ENCODE measurements around the gene ACAD11. TPM values are rescaled to one million over a fixed set of nuclear protein-coding genes. Genes with fewer than 3 reads are reported as not detected.
A peak's percentile ranks its signal among the peaks of the same experiment; 100 is the strongest.

Gene ACAD11, protein sequence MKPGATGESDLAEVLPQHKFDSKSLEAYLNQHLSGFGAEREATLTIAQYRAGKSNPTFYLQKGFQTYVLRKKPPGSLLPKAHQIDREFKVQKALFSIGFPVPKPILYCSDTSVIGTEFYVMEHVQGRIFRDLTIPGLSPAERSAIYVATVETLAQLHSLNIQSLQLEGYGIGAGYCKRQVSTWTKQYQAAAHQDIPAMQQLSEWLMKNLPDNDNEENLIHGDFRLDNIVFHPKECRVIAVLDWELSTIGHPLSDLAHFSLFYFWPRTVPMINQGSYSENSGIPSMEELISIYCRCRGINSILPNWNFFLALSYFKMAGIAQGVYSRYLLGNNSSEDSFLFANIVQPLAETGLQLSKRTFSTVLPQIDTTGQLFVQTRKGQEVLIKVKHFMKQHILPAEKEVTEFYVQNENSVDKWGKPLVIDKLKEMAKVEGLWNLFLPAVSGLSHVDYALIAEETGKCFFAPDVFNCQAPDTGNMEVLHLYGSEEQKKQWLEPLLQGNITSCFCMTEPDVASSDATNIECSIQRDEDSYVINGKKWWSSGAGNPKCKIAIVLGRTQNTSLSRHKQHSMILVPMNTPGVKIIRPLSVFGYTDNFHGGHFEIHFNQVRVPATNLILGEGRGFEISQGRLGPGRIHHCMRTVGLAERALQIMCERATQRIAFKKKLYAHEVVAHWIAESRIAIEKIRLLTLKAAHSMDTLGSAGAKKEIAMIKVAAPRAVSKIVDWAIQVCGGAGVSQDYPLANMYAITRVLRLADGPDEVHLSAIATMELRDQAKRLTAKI
- 1 to 10 TPM; 5.2 to 9.2 TPM for total RNA-seq
- long read RNA-seq, full-length matches to known transcripts: 4 of 5 reads
- long read RNA-seq, partial matches to known transcripts: 0 of 5 reads
- long read RNA-seq, other reads (novel, unspliced or antisense): 1 of 5 reads

DNA sequence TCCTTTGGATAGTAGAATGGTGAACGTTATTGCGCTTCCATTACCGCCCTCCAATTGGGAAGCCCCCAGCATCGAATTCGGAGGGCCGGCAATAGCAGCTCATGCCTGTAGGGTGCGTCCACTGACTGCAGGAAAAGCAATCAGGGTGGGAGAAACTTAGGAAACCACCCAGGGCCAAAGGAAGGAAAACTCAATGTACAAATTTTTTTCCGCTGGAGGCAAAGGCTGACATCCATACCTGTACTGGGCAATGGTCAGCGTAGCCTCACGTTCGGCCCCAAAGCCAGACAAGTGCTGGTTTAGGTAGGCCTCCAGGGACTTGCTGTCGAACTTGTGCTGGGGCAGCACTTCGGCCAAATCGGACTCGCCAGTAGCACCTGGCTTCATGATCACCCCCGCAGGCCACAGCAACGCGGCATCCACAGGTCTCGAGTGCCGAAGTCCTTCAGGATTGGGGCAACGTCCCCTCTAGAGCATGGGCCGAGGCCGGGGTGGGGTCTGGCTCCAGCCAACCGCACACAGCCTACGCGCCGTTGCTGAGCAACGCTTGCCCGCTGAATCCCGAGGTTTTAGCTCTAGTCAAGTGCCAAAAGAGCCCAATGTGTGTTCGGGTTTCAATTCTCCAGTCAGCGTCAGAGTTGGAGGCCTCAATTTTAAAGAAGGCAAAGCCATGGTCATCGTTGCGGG is at the start of gene ACAD11:
Gene ACAD11, minus strand, starts transcription at position 445 of the 687 bp plus-strand sequence. Its CDS starts 58 bp downstream, at position 387.
- intact Hi-C loops (cut with DNase I, micrococcal nuclease): no loop called here
- ATAC-seq (peak; percentile 77), DNase-seq (peak; percentile 79 to 85)

DNA sequence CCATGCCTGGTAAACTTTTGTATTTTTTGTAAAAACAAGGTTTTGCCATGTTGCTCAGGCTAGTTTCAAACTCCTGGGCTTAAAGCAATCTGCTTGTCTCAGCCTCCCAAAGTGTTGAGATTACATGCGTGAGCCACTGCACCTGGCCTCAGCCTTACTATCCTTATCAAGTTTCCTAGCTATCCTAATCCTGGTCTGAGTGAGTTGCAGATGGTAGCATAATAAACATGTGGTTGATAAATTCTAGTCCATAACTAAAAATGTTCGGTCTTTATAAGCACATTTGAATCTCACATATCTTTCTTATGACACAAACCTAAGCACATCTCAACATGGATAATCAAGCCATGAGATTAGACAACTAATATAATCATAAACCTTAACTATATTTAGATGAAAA is 44.1 kb upstream of the ACAD11 start:
- no peak for ATAC-seq

DNA sequence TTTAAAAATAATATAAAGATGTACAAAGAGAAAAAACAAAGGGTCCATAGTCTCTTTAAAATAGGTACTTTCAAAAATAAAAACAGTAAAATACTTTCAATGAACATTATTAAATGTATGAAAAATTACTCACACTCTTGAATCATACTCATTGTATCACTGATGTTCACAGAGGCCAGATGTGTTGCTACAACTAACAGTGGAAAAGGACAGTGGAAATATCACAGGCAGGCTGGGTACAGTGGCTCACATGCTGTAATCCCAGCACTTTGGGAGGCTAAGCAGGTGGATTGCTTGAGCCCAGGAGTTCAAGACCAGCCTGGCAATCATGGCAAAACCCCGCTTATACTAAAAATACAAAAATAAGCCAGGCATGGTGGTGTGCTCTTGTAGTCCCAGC is 35.8 kb upstream of the ACAD11 start:
- intact Hi-C loops (cut with DNase I, micrococcal nuclease): no loop called here
- ATAC-seq (peak; percentile 52), DNase-seq (no peak)

More for the DNA sequence above, 44.1 kb upstream of the ACAD11 start:
- intact Hi-C loops (cut with DNase I, micrococcal nuclease): no loop called here
- no peak for DNase-seq

DNA sequence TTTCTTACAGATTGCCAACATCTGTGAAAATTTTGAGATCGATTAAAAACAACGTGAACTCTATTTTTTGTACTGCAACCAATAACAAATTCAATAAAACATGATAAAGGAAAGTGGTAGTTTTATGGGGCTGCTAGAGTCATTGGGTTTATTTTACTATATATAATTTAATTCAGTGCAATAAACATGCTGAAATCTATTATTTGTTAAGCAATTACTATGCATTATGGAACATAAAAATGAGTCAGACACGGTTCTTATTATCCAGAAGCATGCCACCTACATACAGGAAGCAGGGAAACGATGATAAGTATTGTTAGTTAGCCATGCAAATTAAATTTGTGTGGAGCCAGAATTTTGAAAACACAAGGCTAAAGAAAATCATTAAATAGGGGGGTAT is 35.4 kb upstream of the ACAD11 start:
- intact Hi-C loops (cut with DNase I, micrococcal nuclease): no loop called here
- no peak for DNase-seq
- peak; percentile 95 for ATAC-seq

DNA sequence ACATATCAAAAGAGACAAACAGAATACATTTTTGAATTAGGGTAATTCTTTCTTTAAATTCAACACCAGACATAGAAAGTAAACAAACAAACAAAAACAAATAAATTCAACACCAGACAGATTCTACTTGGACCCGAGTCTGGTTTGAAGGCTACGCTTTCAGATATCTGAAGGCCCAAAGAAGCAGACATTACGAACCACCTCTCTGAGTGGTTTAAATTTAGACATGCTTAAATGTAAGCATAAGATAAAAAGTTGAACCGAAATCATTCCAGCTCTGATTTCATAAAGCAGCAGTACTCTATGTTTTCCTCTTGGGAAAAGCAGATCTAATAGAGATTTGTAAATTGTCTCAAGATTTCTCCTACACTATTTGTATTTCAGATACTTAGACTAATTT is 30.4 kb upstream of the ACAD11 start:
- no peak for ATAC-seq
- DNase-seq: no peak
- intact Hi-C loops (cut with DNase I, micrococcal nuclease): no loop called here

DNA sequence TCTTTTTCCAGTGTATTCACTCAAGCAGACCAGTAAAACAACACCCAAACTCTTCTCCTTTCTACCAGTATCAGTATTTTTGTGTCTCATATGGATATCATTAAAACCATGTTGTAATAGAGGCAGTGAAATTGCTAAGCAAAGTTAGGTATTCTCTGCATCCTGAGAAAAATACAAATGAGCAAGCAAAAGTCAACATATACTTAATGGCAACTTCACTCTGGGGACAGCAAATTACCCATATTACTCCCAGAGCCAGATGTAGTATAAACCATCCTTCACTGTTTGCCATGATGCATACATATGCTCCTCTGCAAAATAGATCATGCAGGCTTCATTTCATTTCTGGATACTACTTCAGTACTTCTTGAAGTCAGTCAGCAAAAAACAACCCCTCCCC is 22.6 kb upstream of the ACAD11 start:
- DNase-seq: no peak

DNA sequence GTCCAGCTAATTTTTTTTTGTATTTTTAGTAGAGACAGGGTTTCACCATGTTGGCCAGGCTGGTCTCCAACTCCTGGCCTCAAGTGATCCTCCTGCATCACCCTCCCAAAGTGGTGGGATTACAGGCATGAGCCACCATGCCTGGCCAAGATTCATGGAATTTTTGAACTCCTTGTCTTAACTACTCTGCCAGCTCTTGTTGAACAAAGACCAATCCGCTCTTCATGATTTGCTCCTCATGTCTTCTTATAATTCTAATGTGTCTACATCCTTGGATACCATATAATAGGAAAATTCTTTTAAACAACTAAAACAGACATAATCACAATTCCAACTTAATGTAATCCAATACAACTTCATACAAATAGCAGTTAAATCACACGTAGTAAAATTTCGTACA is 21.8 kb upstream of the ACAD11 start:
- intact Hi-C loops (cut with DNase I, micrococcal nuclease): no loop called here
- DNase-seq (no peak), ATAC-seq (no peak)

More for the DNA sequence above, 22.6 kb upstream of the ACAD11 start:
- intact Hi-C loops (cut with DNase I, micrococcal nuclease): no loop called here
- ATAC-seq: no peak

DNA sequence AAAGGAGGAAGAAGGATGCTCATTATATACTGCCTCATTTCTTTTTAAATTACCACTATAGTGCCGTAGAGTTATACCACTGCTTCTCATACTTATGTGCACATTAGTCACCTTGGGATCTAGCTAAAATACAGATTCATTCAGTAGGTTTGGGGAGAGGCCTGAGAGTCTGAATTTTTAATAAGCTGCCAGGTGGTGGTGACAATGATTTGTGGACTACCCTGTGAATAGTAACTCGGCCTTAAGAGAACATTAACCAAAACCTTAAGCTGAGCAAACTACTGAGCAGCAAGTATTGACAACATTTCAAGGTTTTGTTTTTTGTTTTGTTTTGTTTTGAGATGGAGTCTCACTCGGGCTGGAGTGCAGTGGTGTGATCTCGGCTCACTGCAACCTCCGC is 20.3 kb upstream of the ACAD11 start:
- DNase-seq (no peak), ATAC-seq (no peak)
- intact Hi-C loops (cut with DNase I, micrococcal nuclease): no loop called here

DNA sequence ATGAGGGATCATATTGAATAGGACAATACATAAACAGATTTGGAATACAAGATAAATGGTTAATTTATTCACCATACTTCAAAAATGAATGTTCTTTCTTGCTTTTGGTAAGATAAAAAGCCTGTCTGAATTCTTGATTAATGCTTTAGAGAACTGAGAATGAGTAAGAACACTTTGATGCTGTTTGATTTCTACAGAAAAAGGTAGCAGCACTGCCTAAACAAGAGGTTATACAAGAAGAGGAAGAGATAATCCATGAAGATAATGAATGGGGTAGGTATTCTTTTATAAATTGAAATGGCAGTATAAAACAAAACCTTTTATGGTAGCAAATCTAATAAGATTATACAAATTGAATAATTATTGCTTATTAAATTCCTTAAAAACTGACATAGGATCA is 15.8 kb upstream of the ACAD11 start:
- no peak for DNase-seq
- intact Hi-C loops (cut with DNase I, micrococcal nuclease): no loop called here
- ATAC-seq: no peak

DNA sequence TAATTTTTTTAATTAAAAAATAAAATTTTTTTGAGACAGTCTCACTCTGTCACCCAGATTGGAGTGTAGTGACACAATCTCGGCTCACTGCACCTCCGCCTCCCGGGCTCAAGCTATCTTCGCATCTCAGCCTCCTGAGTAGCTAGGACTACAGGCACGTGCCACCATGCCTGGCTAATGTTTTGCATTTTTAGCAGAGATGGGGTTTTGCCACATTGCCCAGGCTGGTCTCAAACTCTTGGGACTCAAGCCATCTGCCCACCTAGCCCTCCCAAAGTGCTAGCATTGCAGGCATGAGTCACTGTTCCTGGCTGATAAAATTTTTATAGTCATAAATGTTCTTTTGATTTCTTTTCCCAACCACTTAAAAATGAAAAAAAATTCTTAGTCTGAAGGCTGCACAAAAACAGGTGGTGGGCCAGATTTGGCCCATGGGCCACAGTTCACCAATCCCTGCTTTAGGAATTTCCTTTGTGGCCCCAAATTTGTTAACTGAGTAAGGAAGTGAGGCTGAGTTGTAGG is 9.7 kb upstream of the ACAD11 start:
- intact Hi-C loops (cut with DNase I, micrococcal nuclease): no loop called here
- ATAC-seq (no peak), DNase-seq (no peak)

DNA sequence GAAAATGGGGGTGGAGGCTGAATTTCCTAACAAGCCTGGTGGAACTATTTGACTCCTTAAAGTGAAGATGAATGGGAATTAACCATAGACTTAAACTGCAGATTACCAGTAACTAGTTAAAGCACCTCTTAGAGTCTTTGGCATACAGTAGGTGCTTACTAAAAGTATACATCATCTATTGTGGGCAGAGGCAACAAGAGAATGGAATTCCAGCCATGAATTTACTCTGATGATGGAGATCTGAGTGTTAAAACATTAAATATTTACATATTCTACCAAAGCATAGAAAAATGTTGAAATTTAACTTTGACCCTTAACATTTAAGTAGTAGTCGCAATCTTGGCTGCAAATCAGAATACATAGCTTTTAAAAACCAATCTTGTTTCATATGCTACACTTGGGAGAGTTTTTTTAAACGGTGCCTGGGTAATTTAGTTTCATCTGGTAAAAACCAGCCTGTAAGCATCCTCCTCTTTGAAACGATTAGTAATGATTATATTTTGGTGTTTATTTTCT is 5.7 kb upstream of the ACAD11 start:
- ATAC-seq (no peak), DNase-seq (no peak)
- intact Hi-C loops (cut with DNase I, micrococcal nuclease): no loop called here

DNA sequence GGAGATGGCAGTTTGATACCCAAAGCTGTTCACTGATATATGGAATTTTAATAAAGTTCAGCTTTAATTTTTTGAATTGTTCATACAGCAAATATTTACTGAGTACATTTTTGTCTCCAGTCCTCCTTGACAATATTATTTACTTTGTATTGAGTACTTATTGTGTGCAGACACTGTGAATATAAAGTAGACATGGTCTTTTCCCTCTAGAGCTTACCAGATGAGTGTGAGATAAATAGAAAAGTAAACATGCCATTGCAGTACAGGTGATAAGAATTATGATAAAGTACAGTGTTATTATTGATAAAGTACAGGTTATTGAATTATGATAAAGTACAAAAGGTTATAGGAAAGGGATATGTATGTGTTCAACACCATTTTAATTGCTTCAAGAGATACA is 2.6 kb upstream of the ACAD11 start:
- no peak for DNase-seq
- intact Hi-C loops (cut with DNase I, micrococcal nuclease): no loop called here
- ATAC-seq: no peak

DNA sequence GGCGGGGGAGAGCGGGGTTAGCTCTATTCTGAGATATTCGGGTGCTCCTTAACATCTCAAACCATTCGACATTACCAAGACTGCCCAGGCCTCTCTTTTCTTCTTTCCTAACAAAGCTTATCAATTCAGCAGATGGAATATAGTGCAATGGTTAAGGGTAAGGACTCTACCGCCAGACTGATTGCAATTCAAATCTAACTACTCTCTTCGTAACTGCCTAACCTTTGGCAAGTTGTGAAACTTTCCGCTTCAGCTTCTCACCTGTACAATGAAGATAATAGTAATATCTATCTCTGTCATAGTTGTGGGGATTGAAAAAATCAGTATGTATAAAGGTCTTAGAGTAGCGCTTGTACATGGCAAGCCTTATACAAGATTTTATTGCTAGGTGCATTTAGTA is 1.5 kb upstream of the ACAD11 start:
- peak; percentile 30 for ATAC-seq
- intact Hi-C loops (cut with DNase I, micrococcal nuclease): no loop called here
- no peak for DNase-seq

DNA sequence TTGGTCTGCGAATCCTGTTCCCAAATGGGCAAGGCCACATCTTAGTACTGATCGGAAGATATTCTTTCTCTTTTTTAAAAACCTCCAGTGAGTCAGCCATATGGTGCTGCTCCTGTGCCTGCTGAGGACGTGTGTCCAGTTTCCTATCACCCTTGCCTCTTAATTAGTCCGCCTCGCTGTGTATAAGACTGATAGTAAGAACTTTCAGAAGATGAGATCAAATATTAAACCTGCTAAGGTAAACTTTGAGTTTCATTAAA is 1.1 kb upstream of the ACAD11 start:
- intact Hi-C loops (cut with DNase I, micrococcal nuclease): no loop called here
- ATAC-seq (peak; percentile 33), DNase-seq (no peak)

DNA sequence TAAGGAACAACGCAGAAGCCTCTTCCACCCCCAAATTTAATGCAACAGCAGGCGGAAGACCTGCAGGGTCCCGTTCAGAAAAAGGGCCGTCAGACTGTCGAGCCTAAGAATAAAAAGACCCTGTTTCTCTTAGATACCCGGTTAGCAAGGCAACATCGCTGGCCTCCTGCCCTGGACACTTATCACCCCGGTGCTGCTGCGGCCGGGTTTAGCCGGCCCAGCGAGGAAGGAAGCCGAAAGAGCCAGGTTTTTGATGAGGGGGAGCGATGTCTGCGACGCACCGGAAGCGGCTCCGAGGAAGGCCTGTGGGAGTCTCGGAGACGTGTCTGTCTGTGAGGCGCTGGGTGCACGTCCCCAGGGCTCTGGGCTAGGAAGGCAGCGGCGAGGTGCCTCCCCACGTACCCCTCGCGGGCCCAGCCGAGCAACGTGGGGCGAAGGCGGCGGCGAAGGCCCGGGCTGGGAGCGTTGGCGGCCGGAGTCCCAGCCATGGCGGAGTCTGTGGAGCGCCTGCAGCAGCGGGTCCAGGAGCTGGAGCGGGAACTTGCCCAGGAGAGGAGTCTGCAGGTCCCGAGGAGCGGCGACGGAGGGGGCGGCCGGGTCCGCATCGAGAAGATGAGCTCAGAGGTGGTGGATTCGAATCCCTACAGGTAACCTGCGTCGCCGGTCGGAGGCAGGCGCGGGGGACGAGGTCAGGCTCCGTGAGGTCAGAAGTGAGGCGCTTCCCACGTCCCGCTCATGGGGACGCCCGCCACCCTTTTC is 622 bp upstream of the ACAD11 start, which contains the start of gene UBA5:
Gene UBA5, plus strand, starts transcription at position 278 of the 759 bp plus-strand sequence. Its CDS starts 209 bp downstream, at position 487.
- DNase-seq: peak; percentile 53 to 76
- intact Hi-C loops (cut with DNase I, micrococcal nuclease): no loop called here
- peak; percentile 76 for ATAC-seq

DNA sequence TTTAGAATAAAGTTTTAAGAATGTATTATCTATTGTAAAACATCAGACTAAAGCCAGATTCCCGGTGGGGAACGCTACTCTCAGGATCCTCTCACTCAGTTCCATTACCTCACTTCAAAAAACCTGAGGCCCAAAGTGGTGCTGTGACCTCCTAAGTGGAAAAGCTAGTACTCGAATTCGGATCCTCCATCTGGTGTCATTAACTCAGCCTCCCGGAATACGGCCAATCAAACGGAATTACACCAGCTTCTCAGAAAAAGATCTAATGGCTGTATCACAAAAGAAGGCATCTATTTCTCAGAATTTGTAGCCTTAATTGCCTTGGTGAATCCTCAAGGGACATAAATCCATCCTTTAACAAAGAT is 627 bp downstream of the ACAD11 start:
- intact Hi-C loops (cut with DNase I, micrococcal nuclease): no loop called here
- no peak for DNase-seq
- no peak for ATAC-seq

DNA sequence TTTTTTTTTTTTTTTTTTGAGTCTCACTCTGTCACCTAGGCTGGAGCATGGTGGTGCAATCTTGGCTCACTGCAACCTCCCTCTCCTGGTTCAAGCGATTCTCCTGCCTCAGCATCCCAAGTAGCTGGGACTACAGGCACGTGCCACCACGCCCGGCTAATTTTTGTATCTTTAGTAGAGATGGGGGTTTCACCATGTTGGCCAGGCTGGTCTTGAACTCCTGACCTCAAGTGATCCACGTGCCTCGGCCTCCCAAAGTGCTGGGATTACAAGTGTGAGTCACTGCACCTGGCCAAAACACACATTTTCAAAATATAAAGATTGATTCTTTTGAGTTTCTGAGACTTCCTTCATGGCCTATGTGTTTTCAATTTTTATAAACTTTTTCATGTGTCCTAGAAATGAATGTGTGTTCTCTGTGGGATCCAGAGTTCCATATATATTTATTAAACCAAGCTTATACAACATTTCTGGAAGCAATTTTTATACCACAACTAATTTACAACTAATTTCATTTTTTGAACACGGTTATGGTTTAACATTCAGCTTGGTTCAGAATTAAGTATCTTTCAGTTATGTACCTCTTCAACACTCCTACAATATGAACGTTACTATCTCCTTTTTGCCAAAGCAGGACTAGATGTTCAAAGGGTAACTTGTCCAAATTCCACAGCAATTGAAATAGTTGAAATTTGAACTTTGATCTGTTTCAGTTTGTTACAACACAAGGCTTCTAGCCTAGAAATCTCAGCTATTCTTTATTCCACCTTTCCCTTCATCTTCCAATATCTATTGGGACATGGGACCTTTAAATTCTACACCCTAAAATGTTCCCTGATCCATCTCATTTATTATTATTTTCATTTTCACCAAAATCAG is 1.5 kb downstream of the ACAD11 start:
- intact Hi-C loops (cut with DNase I, micrococcal nuclease): no loop called here
- no peak for ATAC-seq
- DNase-seq: no peak

DNA sequence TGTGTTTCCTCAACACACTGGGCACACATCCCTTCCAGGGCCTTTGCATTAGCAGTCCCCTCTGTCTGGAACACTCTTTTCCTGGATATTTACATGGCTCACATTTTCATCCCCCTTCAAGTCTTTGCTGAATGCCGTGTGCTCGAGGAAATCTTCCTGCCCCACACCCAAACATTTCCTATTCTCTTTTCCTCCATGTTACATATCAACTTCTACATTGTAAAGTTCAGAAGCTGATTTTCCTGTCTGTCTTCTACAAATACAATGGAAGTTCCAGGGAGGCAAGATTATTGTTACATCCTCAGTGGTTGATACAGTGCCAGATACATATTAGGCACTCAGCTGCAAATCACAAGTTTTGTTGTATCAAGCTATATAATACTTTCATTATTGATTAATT is 4.1 kb downstream of the ACAD11 start:
- DNase-seq (no peak), ATAC-seq (no peak)
- intact Hi-C loops (cut with DNase I, micrococcal nuclease): no loop called here
